H1 (cell line): ENCODE results near the gene INPP5A. TPM values are rescaled to one million over a fixed set of nuclear protein-coding genes. Genes with fewer than 3 reads are reported as not detected.

Experiments
- CTCF ChIP-seq, 3 experiments: IDR thresholded peaks; 1 replicate in 2 of 3; 2 replicates in 1 of 3; pipeline versions ENCODE4 v1.5.1 to v1.6.1; 2011; ENCODE audit warnings: low read length in 3 of 3, mild to moderate bottlenecking in 3 of 3, inconsistent platforms in 2 of 3, low read depth in 1 of 3, moderate library complexity in 1 of 3; ENCODE audit not compliant: insufficient read depth in 1 of 3; ENCODE audit errors: control extremely low read depth in 1 of 3
- E2F6 ChIP-seq: IDR thresholded peaks from 2 replicates; pipeline ENCODE4 v1.6.1; 2012; ENCODE audit warnings: inconsistent platforms
- polyA plus RNA-seq, 7 experiments: library from polyadenylated mRNA; depleted of rRNA in 3 of 7; stranded (reverse) in 5 of 7; unstranded in 2 of 7; fragments of >200 nt in 5 of 7; fragments of 200-250 nt in 2 of 7; gene quantifications; 1 replicate in 5 of 7; 2 replicates in 1 of 7; 4 replicates in 1 of 7; pipeline versions ENCODE4 v1.2.1 to v1.2.3, GENCODE V29; 2011 to 2013; ENCODE audit warnings: missing spikeins in 2 of 7, mixed read lengths in 2 of 7
- total RNA-seq: library from RNA; stranded (reverse); fragmentation: NEBNext Ultra II Directional; extraction: Animal tissue kit (Norgen Biotek cat#: 25700); gene quantifications from 2 replicates; pipeline ENCODE4 v1.2.1, GENCODE V29; 2021

INPP5A gene
- total and polyA plus RNA-seq, 2 of the 8 experiments (the other 6 are each of a cell fraction or from before 2014, with no cell fraction given) = 19.7 to 27.5 TPM

DNA sequence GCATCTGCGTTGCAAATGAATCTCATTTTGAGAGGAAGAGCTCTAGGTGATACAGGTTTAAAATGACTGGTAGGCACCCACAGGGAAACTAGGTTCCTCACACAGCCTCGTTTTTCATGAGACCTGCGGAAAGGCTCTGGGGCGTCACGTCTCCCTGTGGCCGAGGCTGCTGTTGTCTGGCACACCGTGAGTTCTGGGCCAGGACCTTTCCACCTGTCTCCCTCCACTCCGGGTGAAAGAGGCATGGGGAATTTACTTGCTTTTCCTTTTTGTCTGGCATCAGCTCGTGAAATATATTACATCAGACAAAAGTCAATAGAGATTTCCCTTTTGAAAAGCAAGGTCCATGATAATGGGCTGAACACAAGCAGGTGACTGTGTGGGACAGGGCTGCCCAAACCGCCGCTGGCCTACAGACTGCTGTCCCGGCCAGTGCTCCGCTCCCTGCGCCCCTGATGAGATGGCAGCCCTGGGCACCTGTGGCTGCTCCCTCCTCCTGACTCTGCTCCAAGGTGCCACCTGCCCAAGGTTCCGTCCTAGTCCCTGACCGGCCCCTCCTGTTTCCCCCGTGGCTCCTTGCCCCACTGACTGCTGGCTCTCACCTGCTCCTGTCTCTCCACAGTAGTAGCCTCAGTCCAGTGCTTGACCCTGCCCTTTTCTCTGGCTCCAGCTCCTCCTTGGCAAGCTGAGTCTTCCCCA, 138.8 kb downstream of the INPP5A start (continued):
- TF ChIP-seq CTCF (IDR thresholded peaks at IDR 0.05; ENCODE audit: control extremely low read depth in 1 of 3, insufficient read depth in 1 of 3, low read depth in 1 of 3, low read length in 3 of 3) (no peak), E2F6 (no peak)
